DMS79 treated with DMSO at 0.1 percent for 48 hours (cell line): ENCODE measurements around the gene DNAH3.
A peak's percentile ranks its signal among the peaks of the same experiment; 100 is the strongest.

Source experiments
- DNase-seq: peaks from one replicate; lab custom pipeline; 2025; lab: John Stamatoyannopoulos, UW

DNAH3 gene

GRCh38 chr16:20903899-20904506, 246.6 kb downstream of the DNAH3 start:
- DNase-seq, result no peak

DNA sequence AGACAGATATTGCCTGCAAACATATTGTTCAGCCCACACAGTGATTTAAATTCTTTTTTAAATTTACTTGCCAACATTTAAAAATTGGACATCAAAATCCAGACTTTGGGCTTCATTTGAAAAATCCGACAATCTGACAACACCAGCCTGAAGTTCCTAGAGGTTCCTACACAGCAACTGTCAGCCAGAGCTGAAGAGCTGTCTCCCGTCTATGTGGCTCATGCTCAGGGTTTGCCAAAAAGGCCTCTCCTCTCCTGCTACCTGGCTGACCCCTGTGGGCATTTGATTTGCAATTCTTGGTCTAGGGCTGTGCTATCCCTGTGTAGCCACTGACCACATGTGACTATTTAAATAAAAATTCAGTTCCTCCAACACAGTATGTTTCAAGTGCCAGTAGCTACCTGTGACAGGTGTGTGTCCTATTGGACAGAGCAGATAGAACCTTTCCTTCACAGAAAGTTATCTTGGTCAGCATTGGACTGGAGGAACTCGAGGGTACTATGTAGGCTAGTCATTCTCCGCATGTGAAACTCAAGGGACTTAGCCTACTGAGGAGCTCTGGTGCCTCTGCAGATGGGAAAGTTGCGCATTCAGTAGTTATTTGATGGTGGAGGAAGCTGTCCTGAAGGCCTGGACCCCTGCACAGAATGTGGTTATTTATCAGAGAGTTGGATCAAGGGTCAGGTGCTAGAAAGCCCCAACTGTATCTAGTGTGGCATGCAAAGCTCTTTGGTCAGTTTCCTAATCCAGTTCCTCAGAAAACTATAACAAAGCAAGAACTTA, 247.3 kb downstream of the DNAH3 start:
- no peak for DNase-seq

GRCh38 chr16:20902426-20902825, 248.2 kb downstream of the DNAH3 start:
- no peak for DNase-seq

DNA sequence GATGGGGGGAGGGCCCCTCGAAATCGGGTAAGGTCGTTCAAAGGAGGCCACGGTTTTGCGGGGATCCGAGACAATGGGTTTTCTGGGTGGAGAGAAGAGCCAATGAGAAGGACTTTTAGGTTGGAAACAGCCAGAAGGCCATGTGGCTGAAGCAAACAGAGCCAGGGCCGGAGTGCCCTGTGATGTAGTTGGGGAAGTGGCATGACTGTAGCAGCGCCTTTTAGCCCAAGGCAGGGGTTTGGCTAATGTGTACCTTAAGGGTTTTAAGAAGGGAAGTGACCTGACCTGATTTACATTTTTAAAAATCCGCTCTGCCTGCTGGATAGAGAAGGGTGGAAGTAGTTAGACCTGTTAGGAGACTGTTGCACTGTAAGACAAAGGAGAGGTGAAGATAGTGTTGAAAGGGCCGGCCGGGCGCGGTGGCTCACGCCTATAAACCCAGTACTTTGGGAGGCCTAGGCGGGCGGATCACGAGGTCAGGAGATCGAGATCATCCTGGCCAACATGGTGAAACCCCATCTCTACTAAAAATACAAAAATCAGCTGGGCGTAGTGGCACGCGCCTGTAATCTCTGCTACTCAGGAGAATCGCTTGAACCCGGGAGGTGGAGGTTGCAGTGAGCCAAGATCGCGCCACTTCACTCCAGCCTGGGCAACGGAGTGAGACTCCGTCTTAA, 249.1 kb downstream of the DNAH3 start:
- DNase-seq, result peak; percentile 30

DNA sequence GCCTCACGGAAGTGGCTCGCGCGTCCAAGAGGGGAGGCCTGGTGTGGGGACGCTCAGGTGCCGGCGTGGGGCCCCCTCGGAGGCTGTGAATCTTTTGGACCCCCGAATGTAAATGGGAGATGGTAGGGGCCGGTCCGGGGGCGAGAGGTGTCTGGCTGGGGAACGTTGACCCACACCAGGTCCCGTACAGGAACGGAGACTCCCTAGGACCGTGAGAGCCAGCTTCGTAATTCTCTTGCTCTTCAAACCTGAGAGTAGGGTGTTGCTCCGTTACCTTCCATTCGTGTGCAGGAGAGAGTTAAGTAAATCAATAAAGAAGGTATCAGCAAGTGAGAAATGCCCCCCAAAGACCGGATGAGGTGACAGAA, 249.6 kb downstream of the DNAH3 start:
- DNase-seq, result no peak

GRCh38 chr16:20900299-20901067, 250.2 kb downstream of the DNAH3 start, which contains the start of the genes DCUN1D3 and LYRM1:
Gene DCUN1D3 (minus strand): TSS chr16:20900358. CDS start chr16:20862538, 37,820 bp downstream.
Gene LYRM1 (plus strand): TSS chr16:20900771. CDS start chr16:20915556, 14,785 bp downstream.
- peak; percentile 95 for DNase-seq

DNA sequence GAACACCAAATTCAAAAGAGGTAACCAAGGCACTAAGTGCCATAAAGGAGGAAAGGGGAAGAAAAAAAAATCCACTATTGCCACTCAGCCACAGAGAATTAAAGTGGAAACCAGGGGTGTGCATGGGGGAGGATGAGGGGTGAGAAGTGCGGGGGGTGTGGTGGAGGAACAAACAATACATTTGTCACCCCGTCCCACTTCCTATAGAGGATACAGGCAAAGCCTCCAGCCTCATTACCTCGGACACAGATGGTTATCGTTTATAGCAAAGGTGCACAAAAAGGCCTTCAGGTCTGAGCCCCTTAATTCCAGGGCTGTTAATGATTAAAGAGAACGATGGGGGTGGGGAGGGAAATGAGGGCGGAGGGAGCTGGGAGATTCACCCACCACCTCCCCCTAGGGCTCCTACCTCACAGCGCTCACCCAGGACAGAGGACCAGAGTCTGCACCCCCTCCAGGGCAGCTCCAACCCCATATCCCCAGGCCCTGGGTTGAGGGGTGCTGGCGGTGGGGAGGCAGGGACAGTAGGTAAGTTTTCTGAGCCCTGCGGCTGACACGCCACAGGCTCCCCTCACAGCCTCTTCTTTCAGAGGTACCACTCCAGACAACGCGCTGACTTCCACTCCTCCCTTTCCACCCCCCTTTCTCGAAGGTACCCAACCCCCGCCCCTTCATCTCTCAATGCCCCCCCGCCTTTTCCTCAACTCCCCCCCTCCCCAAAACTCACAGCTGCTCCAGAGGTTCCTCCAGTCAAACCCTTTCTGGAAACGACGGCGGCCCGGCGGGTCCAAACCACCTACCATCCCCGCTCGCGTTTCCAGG, 251.0 kb downstream of the DNAH3 start:
- DNase-seq, result no peak

GRCh38 chr16:20899071-20899470, 251.6 kb downstream of the DNAH3 start:
- no peak for DNase-seq

DNA sequence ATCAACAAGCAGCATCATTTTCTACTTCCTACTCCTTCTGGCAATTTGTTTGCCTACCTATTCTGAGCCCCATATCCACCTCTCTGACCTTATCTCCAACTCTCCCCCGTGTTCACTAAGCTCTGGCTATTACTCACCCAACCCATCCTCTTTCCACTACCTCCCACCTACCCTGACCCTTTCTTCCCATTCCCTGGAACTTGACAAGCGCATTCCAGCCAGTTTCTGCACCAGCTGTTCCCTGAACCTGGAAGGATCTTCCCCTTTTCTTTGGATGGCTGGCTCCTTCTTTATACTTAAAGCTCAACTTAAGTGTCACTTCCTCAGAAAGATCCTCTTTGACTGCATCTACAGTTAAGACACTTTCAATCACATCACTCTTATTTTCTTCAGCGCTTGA, 252.7 kb downstream of the DNAH3 start:
- no peak for DNase-seq

DNA sequence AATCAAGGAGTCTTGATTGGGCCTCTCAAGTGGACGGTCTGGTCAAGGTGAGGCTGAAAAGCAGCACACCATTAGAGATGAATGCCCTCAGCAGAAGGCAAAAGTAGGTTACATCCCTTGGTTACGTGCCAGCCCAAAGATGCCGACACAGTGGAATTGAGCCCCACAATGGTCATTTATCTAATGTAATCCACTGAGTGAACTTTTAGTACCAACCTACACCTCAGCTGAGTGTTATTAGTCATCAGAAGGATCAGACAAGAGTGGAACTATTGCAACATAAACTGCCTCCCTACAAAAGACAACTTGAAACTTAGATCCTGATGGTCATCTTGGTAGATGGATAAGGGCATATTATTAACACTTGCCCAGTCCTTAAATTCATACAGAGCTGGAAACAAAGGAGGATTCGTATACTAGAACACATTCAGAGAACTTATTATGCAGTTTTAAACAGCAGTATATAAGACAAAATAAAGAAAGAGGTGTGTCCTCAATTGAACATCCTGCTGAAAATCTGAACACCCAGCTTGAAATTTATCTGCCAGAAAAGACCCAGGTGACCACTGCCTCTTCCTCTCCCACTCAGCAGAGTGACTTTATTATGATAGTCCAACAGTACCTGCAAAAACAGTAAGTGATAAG, 253.3 kb downstream of the DNAH3 start:
- DNase-seq, result no peak

DNA sequence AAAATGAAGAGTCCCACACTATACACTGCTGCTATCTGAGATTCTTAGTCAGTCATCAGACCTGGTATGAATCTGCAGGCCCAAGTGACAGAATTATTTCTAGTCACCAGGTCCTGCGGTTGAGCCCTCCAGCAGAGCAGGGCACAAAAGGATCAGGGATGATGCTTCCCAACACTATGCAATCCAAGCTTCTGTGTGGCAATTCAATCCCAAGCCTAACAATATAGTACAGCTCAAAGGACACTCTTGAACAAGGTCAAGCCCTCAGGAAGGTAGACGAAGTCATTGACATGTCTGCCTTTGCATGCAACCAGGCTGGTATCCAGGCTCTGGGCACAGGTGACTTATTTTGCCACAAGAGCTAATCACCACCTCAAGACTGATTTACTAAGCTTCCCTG, 256.3 kb downstream of the DNAH3 start:
- DNase-seq, result no peak

- no peak for DNase-seq
These were observed 260.9 kb downstream of the DNAH3 start for GRCh38 chr16:20889625-20890275.

DNA sequence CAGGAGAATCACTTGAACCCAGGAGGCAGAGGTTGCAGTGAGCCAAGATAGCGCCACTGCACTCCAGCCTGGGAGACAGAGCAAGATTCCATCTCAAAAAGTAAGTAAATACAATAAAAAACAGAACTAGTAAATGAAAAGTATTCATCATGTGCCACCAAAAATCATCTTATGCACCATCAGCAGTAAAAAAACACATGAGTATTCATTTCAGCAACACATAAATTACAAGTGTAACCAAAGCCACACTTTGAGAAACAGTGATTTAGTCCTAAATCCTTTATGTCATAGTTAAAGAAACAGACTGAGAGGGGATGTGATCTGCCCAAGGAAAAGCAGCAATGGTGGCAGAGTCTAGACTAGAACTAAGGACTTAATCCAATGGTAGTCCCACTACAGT, 263.4 kb downstream of the DNAH3 start:
- no peak for DNase-seq

- DNase-seq, result no peak
These were observed 264.3 kb downstream of the DNAH3 start for GRCh38 chr16:20886320-20886719.

DNA sequence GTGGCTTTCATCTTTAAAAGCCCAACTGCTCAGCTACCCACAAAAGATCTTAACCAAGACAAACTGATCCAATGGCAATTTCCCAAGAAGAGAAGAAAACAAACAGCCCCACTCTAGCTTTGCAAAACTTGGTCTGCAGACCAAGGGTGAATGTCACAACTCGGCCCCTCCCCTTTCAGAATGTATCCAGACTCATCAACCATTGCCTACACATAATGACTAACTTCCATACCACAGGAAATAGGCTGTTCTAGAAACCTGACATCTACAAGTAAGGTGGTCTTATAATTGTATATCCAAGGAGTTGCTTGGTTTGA, 266.4 kb downstream of the DNAH3 start:
- DNase-seq, result no peak

DNA sequence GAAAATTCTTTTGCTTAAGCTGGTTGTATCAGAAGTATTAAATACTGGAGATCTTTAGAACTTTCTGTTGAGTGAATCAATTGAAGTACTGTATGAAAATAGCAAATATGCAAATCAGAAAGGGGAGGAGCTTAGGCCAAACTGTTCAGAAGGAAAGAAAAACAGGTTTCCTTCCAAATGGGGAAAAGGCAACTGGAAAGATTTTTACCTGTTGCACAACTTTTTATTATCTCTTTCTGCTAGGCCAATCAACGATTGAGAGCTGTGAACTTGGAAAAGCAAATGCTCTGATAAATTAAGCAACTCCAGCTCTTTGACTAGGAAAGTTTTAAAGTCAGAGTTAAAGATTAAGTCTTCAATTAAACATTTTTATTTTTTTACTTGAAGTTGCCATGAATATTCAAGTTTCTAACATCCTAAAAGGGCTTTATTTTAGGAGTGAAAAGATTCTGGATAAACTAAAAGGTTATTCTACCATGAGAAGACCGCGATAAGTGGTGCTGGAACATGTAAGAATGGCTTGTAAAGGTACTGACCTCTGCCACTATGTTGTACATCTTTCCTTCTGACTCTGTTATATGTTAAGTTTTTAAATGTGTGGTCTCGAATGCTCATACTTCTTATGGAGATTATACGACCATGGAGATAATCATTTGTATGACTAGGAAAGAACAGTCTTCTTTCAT, 266.9 kb downstream of the DNAH3 start:
- no peak for DNase-seq
